ENCODE data around the gene CCDC74A.
"Not testable (repeated sequence)": the region's sequence is repeated elsewhere in the genome, so short reads cannot be mapped to it uniquely, and the experiment has no call there.

CCDC74A gene

DNA sequence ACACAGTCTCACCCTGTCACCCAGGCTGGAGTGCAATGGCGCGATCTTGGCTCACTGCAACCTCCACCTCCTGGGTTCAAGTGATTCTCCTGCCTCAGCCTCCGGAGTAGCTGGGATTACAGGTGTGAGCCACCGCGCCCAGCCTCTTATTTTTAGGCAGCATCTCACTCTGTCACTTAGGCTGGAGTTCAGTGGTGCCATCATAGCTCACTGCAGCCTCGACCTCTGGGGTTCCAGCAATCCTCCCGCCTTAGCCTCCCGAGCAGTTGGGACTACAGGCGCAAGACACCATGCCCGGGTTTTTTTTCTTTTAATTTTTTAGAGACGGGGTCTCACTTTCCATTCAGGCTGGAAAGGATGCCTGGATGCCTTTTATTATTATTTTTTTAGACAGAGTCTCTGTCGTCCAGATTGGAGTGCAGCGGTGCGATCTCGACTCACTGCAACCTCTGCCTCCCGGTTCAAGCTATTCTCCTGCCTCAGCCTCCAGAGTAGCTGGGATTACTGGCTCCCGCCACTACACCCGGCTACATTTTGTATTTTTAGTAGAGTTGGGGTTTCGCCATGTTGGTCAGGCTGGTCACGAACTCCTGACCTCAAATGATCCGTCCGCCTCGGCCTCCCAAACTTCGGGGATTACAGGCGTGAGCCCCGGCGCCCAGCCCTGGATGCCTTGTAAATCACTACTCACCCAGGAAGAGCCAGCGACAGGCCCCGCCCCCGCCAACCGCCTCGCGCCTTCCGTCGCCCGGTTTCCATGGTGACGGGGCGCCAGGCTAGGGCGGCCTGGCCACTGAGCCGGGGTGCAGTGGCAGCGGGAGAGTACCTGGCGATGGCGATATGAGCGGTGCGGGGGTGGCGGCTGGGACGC lies at the start of gene CCDC74A:
Gene CCDC74A (plus strand): TSS at position 758 of the 871 bp plus-strand sequence. CDS start 83 bp downstream, at position 841.
- not testable (repeated sequence) for DNase-seq (ENCODE audit: low read depth, low spot score)

DNA sequence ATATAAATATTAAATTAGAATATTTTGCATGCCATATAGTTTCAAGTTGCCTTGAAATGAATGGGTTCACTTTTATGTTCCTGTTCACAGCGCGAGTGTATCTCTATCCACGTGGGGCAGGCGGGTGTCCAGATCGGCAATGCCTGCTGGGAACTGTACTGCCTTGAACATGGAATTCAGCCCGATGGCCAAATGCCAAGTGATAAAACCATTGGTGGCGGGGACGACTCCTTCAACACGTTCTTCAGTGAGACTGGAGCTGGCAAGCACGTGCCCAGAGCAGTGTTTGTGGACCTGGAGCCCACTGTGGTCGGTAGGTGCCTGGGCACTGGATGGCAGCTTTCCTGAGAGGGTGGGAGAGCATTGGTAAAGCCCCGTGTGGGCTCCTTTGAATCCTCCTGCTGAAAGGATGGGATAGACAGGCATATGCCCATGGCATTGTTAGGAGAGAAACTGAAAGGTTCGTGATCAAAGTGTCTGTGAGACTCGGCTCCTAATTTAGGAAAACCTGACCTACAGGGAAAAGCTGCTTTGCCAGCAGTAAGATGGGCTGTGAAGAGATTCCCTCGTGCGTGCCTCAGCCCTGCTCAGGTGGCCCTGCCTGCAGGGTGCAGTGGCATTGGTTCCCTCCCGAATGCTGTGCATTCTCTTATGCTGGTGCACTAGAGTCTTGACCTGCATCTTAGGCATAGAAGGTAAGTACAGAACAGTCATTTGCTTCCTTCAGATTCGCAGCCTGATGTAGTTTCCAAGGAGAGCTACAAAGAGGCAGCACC lies 49.4 kb upstream of the CCDC74A start:
- not testable (repeated sequence) for DNase-seq (ENCODE audit: low read depth, low spot score)

DNA sequence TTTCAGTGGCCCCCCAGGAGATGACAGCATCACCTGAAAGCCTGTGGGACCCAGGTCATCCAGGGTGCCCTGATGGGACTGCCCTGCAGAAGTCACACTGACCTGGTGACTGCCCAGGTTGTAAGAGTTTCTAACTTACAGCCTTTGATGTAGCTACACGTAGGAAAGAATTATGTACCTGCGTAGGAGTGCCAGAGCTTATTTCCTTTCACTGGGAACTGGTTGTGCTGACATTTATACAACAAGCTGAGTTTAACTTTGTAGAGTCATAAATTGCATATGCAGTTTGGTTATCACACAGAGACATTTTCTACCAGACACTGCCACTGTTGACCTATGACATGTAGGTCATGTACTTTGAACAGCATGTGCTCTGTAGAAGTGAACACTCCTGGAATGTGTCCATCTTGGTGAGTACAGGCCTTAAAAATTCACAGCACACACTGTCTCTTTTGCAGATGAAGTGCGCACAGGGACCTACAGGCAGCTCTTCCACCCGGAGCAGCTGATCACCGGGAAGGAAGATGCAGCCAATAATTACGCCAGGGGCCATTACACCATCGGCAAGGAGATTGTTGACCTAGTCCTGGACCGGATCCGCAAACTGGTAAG lies 48.7 kb upstream of the CCDC74A start:
- not testable (repeated sequence) for DNase-seq (ENCODE audit: low read depth, low spot score)

DNA sequence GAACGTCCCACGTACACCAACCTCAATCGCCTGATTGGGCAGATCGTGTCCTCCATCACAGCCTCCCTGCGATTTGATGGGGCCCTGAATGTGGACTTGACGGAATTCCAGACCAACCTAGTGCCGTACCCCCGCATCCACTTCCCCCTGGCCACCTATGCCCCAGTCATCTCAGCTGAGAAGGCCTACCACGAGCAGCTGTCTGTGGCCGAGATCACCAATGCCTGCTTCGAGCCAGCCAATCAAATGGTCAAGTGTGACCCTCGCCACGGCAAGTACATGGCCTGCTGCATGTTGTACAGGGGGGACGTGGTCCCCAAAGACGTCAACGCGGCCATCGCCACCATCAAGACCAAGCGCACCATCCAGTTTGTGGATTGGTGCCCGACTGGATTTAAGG lies 47.3 kb upstream of the CCDC74A start:
- DNase-seq (ENCODE audit: low read depth, low spot score) = not testable (repeated sequence)

DNA sequence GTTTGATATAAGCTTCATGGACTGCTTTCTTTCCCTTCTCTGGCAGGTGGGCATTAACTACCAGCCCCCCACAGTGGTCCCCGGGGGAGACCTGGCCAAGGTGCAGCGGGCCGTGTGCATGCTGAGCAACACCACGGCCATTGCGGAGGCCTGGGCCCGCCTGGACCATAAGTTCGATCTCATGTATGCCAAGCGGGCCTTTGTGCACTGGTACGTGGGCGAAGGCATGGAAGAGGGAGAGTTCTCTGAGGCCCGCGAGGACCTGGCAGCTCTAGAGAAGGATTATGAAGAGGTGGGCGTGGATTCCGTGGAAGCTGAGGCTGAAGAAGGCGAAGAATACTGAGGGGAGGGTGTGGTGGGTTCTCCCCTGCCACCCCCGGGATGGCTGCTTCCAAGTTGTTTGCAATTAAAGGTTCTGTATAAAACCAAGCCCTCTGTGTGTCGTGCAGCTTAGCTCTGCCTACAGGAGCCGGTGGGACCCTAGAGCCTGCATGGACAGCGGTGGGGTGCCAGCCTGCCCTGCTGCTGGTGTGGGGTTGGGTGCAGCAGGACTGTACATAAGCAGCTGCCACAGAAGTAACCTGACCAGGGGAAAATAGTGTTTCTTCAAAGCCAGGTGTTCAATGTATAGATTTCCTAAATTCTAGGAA lies 45.1 kb upstream of the CCDC74A start:
- not testable (repeated sequence) for DNase-seq (ENCODE audit: low read depth, low spot score)

DNA sequence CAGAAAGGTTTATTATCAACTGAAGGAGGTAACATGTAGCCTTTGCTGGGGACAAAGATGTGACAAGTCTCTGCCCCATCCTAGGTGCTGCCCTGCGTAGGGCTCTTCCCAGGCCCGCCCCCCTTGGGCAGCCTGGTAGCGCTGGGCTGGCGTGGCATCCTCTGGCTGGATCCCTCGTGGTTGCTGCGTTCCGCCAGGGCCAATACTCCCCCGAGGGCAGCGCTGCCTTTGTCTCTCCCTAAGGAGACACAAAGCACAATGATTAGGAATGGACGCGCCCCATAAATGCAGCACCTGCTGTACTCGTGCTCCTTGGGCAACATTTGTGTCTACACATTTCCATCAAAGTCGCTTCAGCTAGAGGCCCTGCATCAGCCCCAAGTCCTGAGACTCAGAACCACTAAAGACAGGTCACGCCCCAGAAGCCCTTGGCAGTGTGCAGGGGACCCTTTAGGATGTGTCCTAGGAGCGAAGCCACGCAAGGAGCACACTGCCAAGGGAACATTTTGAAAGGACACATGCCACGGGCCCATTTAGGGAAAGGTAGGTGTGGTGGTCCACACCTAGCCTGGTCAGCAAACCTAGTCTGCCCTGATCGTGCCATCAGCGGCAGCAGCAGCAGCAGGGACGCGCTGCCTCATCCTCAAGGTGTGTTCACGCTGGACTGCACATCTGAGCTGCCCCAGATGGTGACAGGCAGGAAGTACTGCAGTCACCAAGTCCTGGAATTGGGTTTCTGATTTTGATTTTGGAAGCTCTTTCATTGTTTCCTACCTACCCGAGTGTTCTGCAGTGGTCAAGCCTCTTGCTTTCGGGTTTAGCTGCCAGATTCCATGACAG lies 43.5 kb upstream of the CCDC74A start:
- not testable (repeated sequence) for DNase-seq (ENCODE audit: low read depth, low spot score)

DNA sequence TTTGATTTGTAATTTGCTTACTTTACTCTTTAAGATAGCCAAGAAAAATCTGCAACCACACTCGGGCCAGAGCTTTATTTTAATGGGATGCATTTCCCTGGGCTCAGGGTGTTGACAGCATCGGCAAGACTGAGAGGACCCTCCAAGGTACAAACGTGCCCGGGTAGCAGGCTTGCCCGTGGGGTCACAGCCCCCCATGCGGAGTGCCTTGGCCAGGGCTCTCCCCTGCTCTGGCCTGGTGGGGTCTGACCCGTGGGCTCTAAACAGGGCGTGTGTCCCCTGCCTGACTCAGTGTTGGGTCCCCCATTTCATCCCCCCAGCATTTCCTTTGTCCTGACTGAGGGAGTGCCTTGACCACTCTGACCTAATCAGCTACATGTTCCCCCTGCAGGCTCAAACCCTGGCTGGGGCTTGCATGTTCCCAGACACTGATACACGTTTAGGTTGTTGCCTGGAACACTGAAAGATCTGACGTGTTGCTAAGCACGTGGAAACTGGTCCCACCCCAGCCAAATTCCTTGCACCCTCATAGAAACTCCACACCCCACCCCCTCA lies 42.7 kb upstream of the CCDC74A start:
- not testable (repeated sequence) for DNase-seq (ENCODE audit: low read depth, low spot score)

DNA sequence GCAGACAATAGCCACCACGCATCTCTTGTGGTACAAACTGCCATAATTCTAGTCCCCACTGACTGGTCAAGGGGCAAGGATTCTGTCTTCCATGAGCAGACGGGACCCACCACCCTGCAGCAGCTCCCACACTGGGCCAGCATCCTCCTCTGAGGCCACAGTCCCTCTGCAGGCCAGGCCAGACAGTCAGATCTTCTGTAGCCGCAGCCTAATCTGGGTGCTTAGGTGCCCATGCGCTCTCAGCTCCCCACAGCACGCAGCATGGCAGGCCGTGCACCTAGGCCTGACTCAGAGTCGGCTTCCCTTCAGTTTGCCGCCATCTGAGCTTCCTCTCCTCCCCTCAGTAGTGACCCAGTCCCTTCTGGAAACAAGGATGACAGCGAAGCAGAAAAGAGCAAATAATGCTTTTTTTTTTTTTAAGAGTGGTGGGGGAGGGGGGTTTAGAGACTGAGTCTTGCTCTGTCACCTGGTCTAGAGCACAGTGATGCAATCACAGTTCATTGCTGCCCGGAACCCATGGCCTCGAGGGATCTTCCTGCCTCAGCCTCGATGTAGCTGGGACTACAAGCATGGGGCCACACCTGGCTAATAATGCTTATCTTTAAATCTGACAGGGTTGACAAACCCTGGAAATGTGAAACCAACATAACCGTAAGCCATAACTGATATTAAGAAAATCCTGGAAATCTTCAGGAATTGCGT lies 41.3 kb upstream of the CCDC74A start:
- DNase-seq (ENCODE audit: low read depth, low spot score) = not testable (repeated sequence)

DNA sequence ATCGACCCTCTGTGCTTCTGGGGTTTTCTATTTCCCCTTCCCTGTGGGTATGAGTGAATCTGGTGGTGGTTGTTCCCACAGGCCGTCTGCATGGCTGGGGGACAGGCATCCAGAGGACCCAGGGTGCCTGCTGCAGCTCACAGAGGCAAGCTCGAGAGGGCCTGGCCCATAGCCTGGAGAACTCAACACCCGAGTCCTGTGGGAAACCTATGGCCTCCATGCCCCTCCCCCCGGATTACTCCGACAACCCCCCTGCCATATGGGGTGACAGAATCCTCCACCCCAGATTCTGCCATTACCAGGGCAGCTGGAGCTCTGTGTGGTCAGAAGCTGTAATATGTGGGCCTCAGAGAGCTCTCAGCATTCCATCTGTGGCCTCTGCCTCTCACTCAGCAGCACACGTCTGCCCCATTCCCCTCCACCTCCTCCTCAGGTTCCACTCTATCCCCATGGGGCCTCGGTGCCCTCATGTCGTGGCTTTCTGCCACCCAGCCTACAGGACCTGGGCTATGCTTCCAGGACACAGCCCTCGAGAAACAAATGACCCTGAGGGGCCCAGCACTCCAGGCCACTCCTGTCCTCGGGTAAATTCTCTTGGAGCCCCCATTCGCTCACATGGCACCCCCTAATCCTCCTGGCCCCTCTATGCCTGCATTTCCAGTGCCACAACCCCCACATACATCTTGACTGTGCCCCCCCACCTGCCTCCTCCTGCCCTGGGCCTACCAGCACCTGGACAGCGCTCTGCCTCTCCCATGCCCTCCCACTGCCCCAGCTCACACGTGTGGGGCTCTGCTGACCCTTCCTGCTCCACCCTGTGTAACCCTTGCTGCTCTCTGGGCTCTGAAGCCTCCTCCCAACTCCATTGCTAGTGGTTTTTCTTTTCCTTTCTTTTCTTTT lies 39.1 kb upstream of the CCDC74A start:
- DNase-seq (ENCODE audit: low read depth, low spot score) = no peak

DNA sequence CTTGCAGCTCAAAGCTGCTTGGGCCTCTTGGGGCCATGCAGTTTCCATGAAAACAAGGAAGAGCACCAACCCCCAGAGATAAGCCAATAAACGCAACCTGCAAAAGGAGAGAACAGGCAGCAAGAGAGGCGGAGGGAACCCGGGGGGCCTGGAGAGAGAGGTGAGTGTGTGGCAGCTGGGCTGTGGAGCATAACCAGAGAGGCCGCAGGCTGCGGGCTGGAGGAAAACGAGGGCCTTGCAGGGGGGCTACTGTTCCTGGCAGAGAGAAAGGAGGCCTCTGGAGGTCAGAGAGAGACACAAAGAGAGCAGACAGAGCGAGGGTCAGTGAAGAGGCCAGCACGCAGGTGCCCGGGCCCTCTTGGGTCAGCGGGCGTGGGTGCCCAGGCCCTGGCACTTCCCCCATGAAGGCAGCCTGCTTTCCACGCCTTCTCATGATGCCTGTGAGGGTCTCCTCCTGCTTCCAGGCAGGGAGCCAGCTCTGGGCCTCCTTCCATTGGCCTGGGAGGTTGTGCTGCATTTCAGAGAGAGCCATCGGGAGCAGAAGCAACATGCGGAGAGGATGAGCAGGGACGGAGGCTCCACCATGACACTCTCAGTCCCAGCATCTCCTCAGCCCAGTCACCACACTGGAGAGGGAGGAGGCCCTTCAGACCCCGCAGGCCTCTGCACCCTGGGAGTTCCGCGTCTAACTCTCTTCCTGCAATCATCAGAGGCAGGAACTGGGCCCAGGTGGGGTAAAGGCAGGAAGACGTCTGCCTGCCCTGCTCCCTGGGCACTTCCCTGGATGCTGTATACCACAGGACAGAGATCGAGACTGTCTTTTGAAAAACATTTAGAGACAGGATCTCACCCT lies 36.8 kb upstream of the CCDC74A start:
- DNase-seq (ENCODE audit: low read depth, low spot score) = not testable (repeated sequence)

DNA sequence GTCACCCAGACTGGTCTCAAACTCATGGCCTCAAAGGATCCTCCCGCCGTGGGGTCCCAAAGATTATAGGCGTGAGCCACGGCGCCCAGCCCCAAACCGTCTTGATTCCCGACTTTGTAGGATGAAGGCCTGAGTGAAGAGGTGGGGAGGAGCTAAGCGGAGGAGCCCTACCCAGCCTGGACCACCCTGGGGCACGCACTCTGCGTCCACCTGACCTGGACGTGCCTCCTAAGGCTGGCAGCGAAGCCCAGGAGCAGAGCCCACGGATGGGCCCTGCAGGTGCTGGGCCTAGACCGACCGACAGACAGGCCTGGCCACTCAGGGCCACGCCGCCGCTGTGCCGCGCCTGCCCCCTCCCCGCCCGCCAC lies 36.2 kb upstream of the CCDC74A start:
- DNase-seq (ENCODE audit: low read depth, low spot score) = not testable (repeated sequence)

DNA sequence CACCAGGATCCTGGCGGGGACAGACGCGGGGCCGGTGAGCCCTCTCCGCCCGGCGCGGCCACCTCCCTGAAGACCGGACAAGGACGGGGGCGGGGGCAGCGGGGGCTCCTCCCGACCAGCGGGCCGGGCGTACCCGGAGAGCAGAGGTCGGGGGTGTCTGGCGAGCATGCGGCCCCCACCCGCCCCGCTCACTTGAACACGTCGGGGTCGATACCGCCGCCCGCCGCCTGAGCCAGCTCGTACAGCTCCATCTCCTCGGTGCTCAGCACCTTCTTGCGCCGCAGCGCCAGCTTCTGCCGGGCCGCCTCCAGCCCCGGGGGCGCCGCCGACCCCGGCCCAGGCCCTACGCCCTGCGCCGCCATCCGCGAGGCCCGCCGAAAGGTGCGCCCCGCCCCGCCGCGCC lies 35.7 kb upstream of the CCDC74A start, which contains the start of gene MZT2A:
Gene MZT2A (minus strand): TSS at position 383 of the 403 bp plus-strand sequence. CDS start 21 bp downstream, at position 362.
- not testable (repeated sequence) for DNase-seq (ENCODE audit: low read depth, low spot score)

DNA sequence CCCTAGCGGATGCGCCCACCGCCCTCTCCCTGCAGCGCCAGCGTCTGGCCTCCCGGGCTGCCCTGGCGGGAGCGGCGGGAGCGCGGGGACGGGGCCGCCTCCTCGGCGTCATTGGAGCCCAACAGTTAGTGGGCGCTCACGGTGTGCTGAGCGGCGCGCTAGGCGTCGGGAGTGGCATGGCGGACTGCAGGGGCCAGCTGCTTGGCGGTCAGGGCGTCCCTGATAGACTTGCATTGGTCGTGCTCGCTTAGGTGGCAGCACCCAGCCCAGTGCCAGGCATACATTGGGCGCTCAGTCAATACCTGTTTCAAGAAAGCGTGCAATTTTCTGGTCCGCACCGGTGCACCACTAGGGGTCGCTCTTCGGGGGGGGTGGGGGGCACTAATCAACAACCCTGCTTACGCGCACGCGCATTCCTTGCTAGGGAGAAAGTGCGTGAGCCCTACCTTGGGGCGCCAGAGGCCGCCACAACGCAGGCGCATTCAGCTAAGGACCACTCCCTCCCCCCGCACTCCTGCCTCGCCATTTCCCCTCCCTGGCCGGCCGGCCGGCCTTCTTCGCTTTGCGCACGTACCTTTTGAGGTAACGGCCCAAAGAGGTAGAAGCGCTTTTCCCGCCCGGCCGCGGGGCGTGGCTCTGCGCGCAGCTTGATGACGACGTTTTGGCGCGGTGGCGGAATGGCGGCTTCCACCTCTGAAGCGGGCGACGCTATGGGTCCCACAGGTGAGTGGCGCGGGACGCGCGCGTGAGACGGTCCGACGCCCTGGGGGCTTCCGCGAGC lies 35.1 kb upstream of the CCDC74A start:
- DNase-seq (ENCODE audit: low read depth, low spot score) = peak; percentile 45

DNA sequence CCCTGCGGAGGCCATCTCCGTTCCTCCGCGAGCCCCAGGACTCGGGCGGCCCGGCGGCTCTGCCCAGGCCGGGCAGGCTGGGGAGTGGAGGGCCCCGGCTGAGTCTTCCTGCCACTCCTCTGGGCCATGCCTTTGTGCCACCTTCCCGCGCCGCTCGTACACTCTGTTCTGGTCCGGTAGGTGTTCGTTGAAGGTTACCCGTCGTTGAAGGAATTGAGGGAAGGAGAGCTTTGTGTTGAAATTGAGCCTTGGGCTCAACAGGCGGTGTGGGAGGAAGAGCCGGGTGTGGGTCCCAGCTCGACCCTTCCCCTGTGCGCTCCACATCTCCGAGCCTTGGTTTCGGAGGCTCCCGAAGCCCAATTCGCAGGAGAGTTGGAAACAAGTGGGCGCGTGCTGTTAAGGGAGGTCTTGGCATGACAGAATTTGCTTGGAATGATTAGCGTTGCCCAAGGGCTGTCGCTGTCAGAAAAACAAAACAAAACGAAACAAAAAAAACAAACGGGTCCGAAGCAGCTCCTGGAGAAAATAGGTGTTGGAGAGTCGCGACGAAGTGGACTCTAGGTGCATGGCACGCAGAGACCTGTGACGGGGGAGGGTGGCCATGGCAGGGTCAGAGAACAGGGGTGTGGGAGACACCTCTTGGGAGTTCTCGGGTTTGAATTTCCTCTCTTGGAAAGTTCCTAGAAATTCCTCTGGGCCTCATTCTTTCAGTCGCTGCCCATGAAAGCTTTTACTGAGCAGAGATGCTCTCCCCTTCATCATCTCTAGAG lies 34.3 kb upstream of the CCDC74A start:
- DNase-seq (ENCODE audit: low read depth, low spot score) = no peak

DNA sequence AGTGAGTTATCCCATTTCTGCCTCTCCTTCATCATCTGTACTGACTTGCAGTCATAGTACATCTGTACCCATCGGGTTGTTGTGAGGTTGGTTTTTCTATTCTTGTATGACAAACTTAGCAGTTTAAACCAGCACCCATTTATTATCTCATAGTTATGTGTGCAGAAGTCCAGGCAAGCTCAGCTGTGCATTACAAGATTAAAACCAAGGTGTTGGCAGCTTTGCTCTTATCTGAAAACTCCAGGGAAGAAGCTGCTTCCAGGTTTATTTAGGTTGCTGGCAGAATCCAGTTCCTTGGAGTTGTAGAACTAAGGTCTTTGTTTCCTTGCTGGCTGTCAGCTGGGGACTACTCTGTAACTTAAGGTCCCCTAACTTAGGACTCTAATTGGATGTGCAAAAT lies 32.2 kb upstream of the CCDC74A start:
- DNase-seq (ENCODE audit: low read depth, low spot score) = not testable (repeated sequence)

Measured in iPS DF 19.7 (cell line).